Stimulated activated CD4-positive, alpha-beta T cell treated with anti-CD3 and anti-CD28 coated beads, Interleukin-15, amount 100 ng/mL, for 1 hour (primary cell): ENCODE data around the gene LSM7.
A peak's percentile ranks its signal among the peaks of the same experiment; 100 is the strongest.

Source experiments
- DNase-seq, 2 donors: peaks; one replicate each; pipeline ENCODE4 v3.0.0-alpha.2; 2020; ENCODE audit warnings: low read depth in 1 of 2, low spot score in 1 of 2

Gene LSM7

DNA sequence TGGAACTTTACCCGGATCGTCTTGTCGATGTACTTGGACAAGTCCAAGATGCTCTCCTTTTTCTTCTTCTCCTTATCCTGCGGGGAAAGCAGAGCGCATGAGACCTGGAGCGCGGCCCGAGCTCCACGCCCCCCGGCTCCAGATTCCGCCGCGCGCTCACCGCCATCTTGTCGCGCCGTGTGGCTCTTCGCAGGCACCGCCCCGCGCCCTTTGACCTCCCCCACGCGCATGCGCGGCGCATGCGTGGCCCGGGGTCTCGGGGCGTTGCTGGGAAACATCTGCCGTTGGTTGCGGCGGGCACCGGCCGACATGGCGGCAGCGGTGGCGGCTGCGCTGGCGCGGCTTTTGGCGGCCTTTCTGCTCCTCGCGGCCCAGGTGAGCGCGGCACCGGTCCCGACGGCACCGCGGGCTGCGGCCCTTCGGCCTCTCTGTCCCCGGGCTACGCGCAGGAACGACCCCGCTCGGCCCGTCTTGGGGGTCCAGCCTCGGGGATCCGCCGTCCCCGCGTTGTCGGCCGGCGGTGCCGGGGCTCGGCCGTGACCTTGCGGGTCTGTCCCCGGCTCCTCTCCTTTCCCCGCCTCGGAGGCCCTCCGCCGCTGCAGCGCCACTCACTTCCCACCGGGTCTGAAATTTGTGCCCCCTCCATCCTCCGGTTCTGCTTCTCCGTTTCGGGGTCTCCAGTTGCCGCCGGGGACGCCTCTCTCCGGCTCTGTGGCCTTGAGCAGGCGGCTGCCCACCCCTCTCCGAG lies at the start of gene LSM7, which contains the start of gene SPPL2B:
Gene LSM7 (minus strand): TSS at position 186 of the 748 bp plus-strand sequence. CDS start 20 bp downstream, at position 166.
Gene SPPL2B (plus strand): TSS at position 284 of the 748 bp plus-strand sequence. CDS start 26 bp downstream, at position 310.
- DNase-seq = peak; percentile 90 to 94

DNA sequence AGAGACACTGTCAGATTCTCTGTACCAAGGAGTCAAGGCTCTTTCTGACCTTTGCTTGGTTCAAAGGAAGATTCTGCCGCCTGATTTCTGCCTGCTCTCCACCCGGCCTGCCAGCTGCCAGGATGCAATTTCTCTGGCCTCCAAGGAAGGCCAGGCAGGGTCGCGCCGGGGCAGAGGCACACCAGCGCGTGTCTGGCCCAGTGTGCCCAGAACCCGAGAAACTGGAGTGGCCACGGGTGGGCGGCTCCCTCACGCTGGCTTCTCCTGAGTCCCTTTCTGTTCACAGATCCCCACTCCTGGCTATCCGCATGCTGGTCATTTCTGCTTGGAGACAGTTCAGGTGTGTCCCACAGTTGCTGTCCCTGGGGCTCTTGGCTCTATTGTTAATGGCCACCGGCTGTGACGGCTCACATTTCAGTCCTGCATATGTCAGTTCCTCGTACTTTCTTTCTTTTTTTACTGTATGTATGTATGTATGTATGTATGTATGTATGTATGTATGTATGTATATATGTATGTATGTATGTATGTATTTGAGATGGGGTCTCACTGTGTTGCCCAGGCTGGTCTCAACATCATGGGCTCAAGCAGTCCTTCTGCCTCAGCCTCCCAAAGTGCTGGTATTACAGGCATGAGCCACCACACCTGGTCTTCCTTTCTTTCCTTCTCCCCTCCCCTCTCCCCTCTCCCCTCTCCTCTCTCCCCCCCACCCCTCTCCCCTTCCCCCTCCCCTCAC lies 48.6 kb upstream of the LSM7 start:
- DNase-seq = no peak

DNA sequence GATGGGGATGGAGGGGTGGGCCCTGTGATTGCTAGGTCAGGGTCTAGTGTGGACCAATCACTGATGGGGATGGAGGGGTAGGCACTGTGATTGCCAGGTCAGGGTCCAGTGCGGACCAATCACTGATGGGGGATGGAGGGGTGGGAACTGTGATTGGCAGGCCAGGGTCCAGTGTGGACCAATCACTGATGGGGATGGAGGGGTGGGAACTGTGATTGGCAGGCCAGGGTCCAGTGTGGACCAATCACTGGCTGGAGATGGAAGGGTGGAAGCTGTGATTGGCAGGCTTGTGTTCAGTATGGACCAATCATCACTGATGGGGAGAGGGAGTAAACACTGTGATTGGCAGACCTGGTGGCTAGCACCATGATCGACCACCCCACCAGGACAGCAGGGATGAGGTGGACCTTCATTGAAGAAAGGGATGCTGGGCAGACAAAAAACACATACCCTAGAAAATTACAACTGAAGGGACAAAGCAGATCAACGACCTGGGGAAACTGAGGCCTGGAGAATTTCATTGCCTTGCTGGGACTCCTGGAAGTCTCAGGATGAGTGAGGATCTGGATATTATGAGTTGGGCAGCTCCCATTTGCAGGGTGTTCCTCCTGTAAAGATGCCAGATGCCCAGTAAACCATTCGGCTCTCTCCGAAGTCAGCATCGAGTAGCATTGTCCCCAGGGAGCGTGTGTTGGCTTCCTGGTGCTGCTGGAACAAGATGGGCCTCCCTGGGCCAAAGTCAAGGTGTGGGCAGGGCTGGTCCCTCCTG lies 47.2 kb upstream of the LSM7 start:
- no peak for DNase-seq

DNA sequence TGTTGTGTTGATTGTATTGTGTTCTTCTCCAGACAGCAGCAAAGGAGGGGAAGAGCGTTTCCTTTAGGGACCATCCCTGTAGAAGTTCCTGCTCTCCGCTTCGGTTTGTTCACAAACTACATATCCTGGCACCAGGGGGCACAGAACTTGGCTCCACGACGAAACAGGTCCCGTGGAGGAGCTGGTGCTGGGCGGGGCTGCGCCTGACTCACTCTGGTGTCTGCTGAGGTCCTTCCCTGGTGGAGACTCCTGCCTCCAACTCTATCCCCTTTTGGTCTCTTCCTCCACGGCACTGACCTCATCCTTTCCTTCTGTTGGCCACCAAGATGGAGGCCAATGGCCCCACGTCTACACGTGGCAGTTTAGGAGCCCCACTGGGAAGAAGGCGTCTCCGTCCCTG lies 46.4 kb upstream of the LSM7 start:
- DNase-seq = no peak

DNA sequence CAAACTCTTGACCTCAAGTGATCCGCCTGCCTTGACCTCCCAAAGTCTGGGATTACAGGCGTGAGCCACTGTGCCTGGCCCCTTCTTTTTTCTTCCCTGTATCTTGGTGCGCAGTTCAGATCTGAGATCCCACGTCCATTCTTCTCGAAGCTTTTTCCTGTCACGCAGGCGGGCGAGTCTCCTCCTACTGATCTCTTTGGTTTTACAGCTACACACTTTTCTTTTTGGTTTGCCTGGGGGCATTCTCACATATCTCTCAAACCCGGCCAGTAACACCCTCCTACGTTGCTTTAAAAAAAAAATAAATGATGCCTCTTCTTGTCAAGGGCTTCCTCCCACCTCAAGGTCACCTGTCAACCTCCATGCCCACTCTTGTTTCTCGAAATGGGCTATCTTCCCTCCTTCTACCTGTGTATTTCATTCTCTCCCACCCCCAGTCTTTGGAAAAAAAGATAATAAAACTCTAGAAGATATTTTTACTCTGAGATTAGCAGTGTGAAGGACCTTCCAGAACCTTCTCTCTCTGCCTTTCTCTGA lies 43.8 kb upstream of the LSM7 start:
- no peak for DNase-seq

DNA sequence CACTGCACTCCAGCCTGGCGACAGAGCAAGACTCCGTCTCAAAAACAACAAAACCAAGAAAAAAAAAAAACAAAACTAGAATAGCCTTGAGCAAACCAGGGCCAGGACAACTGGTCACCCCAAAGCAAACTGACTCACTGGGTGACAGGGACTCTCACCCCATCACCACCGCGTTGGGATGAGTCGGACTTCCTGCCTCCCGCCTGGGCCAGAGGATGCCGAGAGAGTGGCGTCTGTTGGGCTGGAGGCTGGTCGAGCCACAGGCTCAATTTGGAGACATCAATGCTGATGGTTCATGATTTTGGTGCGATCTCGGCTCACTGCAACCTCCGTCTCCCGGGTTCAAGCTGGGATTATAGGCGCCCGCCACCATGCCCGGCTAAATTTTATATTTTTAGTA lies 43.3 kb upstream of the LSM7 start:
- DNase-seq = no peak

DNA sequence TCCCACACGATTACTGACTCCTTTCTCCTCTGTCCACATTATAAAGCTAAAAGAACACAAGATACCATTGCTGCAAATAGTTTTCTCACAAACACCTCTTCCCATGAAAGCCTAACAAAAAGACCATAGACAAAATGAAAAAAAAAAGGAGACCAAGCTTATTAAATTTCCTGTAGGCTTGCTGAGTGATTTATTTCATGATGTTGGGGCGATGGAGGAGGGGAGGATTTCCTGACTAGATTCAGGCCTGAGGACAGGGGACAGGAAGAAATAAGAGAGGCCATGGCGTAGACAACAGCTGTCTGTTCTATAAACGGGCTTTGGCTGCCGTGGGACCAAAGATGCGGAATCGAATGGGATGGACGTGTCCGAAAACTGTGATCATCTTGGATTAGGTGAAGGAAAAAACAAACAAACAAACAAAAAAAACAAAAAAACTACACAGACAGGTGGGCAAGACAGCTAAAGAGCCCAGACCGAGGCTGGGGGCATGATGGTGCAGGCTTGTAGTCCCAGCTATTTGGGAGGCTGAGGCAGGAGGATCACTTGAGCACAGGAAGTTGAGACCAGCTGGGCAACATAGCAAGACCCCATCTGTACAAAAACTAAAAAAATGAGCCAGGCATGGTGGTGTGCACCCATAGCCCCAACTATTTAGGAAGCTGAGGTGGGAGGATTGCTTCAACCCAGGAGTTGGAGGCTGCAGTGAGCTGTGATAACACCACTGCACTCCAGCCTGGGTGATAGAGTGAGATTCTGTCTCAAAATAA lies 37.0 kb upstream of the LSM7 start:
- no peak for DNase-seq

DNA sequence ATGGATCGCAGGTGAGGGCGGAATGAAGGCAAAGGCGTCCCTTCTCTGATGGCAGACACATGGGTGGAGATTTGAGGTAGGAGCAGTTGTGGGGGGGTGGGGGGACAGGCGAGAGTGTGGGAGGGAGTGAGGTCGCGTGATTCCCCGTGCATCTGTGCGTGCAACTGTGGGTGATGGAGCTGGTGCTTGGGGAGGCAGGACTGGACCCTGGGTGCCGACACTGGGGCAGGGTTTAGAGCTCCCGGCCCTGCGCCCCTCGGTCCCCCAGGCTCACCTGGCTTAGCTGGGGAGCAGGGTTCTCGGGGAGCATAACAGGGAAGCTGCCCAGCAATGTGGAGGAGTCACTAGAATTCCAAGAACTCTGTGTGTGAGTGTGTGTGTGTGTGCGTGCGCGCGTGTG lies 35.0 kb upstream of the LSM7 start:
- DNase-seq = no peak

DNA sequence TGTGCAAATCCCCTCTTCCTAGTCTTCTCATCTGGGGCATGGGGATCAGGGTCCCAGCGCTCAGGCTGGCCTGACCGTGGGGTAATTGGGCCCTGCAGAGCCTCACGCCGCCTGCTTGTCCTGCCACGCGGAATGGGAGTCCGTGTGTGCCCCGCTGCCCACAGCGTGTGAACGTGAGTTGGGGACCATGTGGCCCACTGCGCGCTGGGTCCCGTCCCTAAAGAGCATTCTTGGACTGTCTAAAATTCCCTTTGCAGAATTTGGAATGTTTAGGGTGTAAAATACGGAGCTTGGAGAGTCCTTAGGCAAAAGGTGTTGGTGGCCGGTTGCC lies 34.5 kb upstream of the LSM7 start:
- no peak for DNase-seq

DNA sequence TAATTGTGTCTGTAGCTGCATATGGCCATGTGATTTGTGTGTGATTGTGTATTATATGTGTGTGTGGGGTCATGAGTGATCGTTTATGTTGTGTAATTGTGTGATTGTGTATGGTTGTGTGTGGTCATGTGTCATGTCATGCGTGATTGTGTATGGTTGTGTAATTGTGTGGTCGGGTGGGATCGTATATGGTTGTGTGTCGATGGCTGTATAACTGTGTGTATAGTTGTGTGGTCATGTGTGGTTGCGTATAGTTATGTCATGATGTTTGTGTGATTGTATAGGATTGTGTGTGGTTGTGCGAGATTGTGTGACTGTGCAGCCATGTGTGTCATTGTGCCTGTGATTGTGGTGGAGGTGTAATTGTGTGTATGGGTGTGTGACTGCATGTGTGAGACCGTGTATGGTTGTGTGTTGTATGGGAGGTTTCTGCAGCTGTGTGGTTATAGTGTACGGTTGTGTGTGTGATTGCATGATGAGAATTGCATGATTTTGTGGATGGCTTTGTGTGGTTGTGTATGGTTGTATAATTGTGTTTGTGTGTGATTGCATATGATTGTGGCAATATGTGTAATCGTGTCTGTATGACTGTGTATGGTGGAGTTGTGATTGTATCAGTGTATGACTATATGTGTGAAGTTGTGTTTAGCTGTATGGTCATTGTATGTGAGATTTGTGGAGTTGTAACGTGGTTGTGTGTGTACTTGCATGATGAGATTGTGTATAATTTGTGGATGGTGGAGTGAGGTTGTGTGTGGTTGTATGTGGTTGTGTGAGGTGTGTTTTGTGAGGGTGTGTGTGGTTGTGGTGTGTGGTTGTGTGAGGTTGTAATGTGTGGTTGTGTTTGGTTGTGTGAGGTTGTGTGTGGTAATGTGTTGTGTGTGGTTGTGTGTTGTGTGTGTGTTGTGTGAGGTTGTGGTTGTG lies 33.9 kb upstream of the LSM7 start:
- DNase-seq = no peak

DNA sequence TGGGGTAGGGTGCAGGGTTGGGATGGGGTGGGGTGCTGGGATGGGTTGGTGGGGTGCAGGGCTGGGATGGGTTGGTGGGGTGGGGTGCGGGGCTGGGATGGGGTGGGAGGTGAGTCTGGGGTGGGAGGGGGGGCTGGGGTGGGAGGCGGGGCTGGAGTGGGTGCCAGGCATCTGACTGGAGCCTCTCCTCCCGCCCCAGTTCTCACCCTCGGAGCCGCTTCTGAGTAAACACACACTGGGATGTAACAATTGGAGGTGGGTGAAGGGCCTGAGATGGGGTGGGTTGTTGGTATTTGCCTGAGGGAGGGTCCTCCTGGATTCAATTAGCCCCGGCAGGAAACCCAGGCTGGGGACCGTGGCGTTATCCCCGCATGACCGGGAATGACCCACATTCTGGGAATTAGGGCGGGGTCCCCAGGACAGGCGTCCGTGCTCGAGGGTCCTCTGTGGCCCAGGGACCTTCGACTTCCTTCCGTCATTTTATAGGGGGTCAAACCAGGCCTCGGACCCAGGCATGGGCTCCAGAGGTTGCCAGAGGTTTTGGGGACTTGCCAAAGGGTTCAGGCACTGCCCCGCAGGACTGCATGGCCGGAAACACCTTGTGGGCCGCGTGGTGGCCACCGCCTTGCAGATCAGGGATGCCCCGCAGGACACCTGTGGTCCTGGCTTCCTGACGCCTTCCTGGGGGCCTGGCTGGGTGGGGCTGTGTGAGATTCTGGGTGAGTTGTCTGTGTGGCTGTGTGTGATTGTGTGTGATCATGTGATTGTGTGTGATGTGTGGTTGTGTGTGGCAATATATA lies 33.1 kb upstream of the LSM7 start:
- DNase-seq = no peak

DNA sequence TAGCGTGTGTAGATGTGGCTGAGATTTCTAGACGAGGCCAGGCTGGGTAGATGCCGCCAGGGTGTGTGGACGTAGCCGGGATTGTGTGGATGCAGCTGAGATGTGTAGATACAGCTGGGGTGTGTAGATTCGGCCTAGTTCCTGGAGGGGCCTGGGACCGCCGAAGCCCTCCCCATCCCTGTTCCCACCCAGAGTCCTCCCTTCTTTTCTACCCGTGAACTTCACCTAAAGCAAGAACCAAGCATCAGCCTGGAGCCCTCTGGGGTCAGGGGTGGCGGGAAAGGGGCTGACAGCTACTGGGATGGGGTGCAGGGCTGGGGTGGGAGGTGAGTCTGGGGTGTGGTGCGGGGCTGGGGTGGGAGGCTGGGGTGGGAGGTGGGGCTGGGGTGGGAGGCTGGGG lies 32.4 kb upstream of the LSM7 start:
- DNase-seq = no peak

DNA sequence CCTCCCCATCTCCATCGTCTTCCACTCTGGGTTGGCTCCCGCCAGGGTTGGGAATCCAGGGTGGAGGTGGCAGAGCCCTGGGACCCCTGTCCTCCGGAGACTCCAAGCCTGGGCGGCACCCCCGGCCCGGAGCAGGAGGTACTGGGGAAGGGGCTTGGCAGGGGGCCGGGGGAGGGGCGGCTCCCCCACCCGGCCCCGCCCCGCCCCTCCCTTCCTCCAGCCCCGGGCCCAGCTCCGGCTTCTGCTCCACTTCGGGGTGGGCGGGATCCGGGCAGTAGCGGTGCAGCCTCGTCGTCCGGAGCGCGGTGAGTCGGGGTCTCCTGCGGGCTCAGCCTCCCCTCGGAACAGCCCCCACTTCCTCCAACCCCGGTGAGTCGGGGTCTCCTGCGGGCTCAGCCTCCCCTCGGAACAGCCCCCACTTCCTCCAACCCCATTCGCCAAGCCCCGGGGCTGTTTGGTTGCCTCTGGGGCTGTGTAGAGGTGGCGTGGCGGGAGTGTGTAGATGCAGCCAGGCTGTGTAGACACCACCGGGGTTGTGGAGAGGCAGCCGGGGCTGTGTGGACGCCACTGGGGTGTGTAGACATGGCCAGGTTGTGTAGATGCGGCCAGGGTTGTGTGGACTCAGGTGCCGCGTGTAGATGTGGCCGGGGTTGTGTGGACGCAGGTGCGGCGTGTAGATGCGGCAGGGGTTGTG lies 31.8 kb upstream of the LSM7 start, which contains the start of gene TMPRSS9:
Gene TMPRSS9 (plus strand): TSS at position 274 of the 694 bp plus-strand sequence. CDS start 29,521 bp downstream, outside the sequence.
- DNase-seq = no peak

DNA sequence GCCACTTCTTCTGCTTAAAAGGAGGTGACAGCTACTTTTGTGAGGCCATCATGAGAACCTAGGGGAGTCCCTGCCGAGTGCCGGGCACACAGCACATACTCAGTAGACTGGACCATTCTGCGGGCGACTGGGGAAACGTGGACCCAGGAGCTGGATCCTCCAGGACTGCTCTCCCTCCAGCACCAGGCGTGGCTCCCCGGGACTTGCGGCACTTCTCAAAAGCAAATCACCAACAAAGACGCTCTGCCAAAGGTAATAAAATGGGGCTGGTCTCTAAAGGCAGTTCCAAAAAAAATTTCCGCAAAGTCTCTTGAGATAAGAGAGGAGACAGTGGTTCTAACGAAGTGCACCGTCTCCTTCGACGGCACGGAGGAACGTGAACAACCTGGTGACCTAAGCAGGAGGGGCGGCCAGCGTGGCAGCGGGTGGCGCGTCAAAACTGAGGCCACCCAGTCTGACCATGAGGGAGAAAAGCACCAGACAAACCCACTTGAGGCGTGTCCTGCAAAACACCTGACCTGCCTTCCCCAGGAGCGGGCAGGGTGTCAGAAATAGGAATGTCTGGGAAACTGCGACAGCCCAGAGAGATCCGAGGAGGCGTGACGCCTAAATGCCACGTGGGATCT lies 30.3 kb upstream of the LSM7 start:
- DNase-seq = no peak

DNA sequence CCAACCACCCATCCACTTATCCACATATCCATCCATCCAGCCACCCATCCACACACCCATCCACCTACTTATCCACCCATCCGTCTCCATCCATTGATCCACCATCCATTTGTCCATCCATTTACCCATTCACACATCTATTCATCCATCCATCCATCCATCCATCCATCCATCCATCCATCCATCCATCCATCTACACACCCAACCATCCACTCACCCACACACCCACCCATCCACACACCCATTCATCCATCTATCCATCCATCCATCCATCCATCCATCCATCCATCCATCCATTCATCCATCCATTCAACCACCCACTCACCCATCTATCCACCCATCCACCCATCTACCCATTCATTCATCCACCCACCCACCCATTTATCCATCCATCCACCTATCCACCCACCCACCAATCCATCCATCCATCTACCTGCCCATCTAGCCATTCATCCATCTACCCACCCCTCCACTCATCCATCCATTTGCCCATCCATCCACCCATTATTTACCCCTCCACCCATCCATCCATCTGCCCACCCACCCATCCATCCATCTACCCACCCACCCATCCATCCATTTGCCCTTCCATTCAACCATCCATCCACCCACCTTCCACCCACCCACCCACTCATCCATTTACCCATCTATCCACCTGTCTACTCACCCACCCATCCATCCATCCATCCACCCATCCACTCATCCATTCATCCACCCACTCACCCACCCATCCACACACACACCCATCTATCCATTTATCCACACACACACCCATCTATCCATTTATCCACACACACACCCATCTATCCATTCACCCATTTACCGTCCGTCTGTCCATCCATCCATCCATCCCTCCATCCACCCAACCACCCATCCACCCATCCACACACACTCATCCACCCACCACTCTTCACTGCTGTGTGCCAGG lies 29.2 kb upstream of the LSM7 start:
- DNase-seq = no peak

DNA sequence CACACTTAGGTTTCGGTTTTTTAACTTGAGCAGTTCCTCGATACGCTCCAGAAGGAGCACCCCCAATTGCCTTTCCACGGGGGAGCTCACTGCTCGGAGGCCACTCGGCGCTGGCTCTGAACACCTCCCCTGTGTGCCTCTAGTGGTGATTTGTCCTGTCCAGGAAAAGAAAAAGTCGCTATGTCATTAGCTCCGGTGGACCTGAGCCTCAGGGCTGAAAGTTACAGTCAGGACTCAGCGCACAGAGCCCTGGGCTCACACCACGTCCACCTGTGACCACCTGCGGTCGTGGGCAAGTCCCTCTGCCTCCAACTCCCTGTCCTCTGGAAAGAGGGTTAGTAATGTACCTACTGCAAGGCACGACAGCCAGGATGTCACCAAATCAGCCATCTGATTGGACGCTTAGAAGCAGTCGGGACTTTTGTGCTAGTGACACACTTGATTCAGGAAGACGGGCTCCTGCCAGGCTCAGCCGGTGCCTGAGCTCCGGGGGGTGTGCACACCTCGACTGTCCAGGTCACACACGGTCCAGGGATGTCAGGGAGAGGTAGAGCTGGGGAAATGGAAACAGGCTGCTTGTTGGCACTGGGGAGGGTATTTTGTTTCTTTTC lies 27.8 kb upstream of the LSM7 start:
- no peak for DNase-seq
